Cardiac atrium fibroblast (primary cell): Measurements from ENCODE around the gene MICAL2. TPM values are rescaled to one million over a fixed set of nuclear protein-coding genes. Genes with fewer than 3 reads are reported as not detected.

Source experiments
- total RNA-seq: library from RNA; depleted of rRNA; stranded (reverse); fragments of >200 nt; gene quantifications from 2 replicates; pipeline ENCODE4 v1.2.3, GENCODE V29; 2015

MICAL2 gene
- total RNA-seq = 179 and 294 TPM in 2 replicates

GRCh38 chr11:12110201-12110713 is at the start of gene MICAL2:
Gene MICAL2 (plus strand): TSS chr11:12110590. CDS start chr11:12162156, 51,566 bp downstream.

Other genes starting within 250 kb of the MICAL2 start
- 61.9 and 77.9 TPM in 2 replicates for gene DKK3, start 102.0 kb upstream of the MICAL2 start, total RNA-seq